Endothelial cell of umbilical vein (primary cell): ENCODE measurements around the gene RBMS3. TPM values are rescaled to one million over a fixed set of nuclear protein-coding genes. Genes with fewer than 3 reads are reported as not detected.

Source experiments
- BruUV-seq: library from RNA; stranded (reverse); fragments of 400-500 nt; replicated peaks from 2 replicates; lab custom pipeline; 2021; lab: Mats Ljungman, UMichigan
- CTCF ChIA-PET: fragments of 300-600, 350-600 bp; sonication (Branson Sonifier 250); formaldehyde crosslinking; loops from one replicate; lab custom pipeline; 2021; ENCODE audit warnings: antibody characterized with exemption, inconsistent platforms; lab: Charles Lee
- POLR2A ChIA-PET: fragments of 300-600, 350-600 bp; sonication (Branson Sonifier 250); formaldehyde crosslinking; loops from one replicate; lab custom pipeline; 2021; ENCODE audit warnings: antibody characterized with exemption, inconsistent platforms; lab: Charles Lee
- DNase-seq: peaks from one replicate; pipeline ENCODE4 v3.0.0-alpha.2; 2011; ENCODE audit warnings: low read depth, low spot score
- FAIRE-seq: peaks from 2 replicates; lab custom pipeline; 2011; peaks lifted over from hg19 to GRCh38; lab: Jason Lieb, UNC
- H2AFZ ChIP-seq: 2 replicates; pipeline ENCODE4 v1.6.0; 2012; ENCODE audit warnings: low read depth, low read length, control low read depth, inconsistent platforms
- H3K27ac ChIP-seq: 2 replicates; pipeline ENCODE4 v1.5.1; 2011; ENCODE audit warnings: low read depth, mild to moderate bottlenecking, control low read depth, low read length, moderate library complexity; ENCODE audit not compliant: insufficient read depth
- H3K27me3 ChIP-seq, 2 experiments: 2 replicates each; pipeline versions ENCODE4 v1.6.0 to v1.6.1; 2011; ENCODE audit warnings: low read length in 2 of 2, mixed read lengths in 1 of 2; ENCODE audit not compliant: control insufficient read depth in 2 of 2, insufficient read depth in 2 of 2
- H3K36me3 ChIP-seq, 2 experiments: 2 replicates in 1 of 2; 3 replicates in 1 of 2; pipeline ENCODE4 v1.5.1; 2011; ENCODE audit warnings: low read length in 2 of 2, mild to moderate bottlenecking in 1 of 2, moderate library complexity in 1 of 2; ENCODE audit not compliant: control insufficient read depth in 2 of 2, insufficient read depth in 2 of 2; ENCODE audit errors: extremely low read depth in 1 of 2
- H3K4me1 ChIP-seq: 3 replicates; pipeline ENCODE4 v1.5.1; 2011; ENCODE audit warnings: mild to moderate bottlenecking, low read length; ENCODE audit not compliant: control insufficient read depth, insufficient read depth; ENCODE audit errors: extremely low read depth
- H3K4me2 ChIP-seq: 2 replicates; pipeline ENCODE4 v1.6.1; 2011; ENCODE audit warnings: low read length, control low read depth, mixed read lengths; ENCODE audit not compliant: insufficient read depth
- H3K4me3 ChIP-seq, 3 experiments: fragments of 200-600 bp in 1 of 3; sonication (generic), shearing (Covaris generic) in 1 of 3; replicated peaks in 1 of 3; 2 replicates each; pipeline ENCODE4 v1.5.1; 2011 to 2016; ENCODE audit warnings: control low read depth in 3 of 3, low read length in 3 of 3, mild to moderate bottlenecking in 2 of 3, inconsistent platforms in 1 of 3, low read depth in 1 of 3, moderate library complexity in 1 of 3; ENCODE audit not compliant: insufficient read depth in 1 of 3
- H3K79me2 ChIP-seq: 2 replicates; pipeline ENCODE4 v1.6.0; 2012; ENCODE audit warnings: low read length, inconsistent platforms; ENCODE audit not compliant: control insufficient read depth, insufficient read depth
- H3K9ac ChIP-seq: replicated peaks from 2 replicates; pipeline ENCODE3; 2011; ENCODE audit warnings: low read length, control low read depth; ENCODE audit not compliant: insufficient read depth; ENCODE audit errors: extremely low read depth
- H3K9me1 ChIP-seq: replicated peaks from 3 replicates; pipeline ENCODE4 v1.6.0; 2011; ENCODE audit warnings: mild to moderate bottlenecking, low read length; ENCODE audit not compliant: control insufficient read depth, insufficient read depth; ENCODE audit errors: extremely low read depth
- H3K9me3 ChIP-seq: replicated peaks from 2 replicates; pipeline ENCODE4 v1.5.1; 2012; ENCODE audit warnings: low read length, inconsistent platforms; ENCODE audit not compliant: control insufficient read depth, insufficient read depth
- H4K20me1 ChIP-seq: replicated peaks from 2 replicates; pipeline ENCODE3; 2011; ENCODE audit warnings: mild to moderate bottlenecking, low read length; ENCODE audit not compliant: control insufficient read depth, insufficient read depth; ENCODE audit errors: extremely low read depth
- CTCF ChIP-seq, 2 donors: IDR thresholded peaks; 1 replicate in 1 of 2; 2 replicates in 1 of 2; pipeline ENCODE4 v1.5.1; 2011; ENCODE audit warnings: low read length in 2 of 2, mild to moderate bottlenecking in 2 of 2, moderate library complexity in 2 of 2, control low read depth in 1 of 2, inconsistent platforms in 1 of 2, low read depth in 1 of 2; ENCODE audit not compliant: insufficient read depth in 1 of 2; ENCODE audit errors: extremely low read depth in 1 of 2
- EZH2 ChIP-seq: IDR thresholded peaks from 2 replicates; pipeline ENCODE4 v1.6.1; 2012; ENCODE audit warnings: borderline replicate concordance, low read depth, mild to moderate bottlenecking, moderate library complexity, low read length, inconsistent platforms; ENCODE audit not compliant: severe bottlenecking
- FOS ChIP-seq: IDR thresholded peaks from 2 replicates; pipeline ENCODE4 v1.6.1; 2011; ENCODE audit warnings: mild to moderate bottlenecking, low read length, moderate library complexity, borderline replicate concordance; ENCODE audit not compliant: insufficient read depth
- GATA2 ChIP-seq: IDR thresholded peaks from 2 replicates; pipeline ENCODE4 v1.7.0; 2011; ENCODE audit warnings: low read depth, mild to moderate bottlenecking, moderate library complexity, mixed read lengths, low read length; ENCODE audit not compliant: insufficient read length, insufficient read depth
- JUN ChIP-seq: IDR thresholded peaks from 2 replicates; pipeline ENCODE4 v1.6.1; 2011; ENCODE audit warnings: borderline replicate concordance, low read depth; ENCODE audit not compliant: insufficient read length, insufficient read depth
- MYC ChIP-seq: IDR thresholded peaks from one replicate; pipeline ENCODE4 v1.6.1; 2011; ENCODE audit warnings: mild to moderate bottlenecking, low read depth, low read length
- POLR2A ChIP-seq: IDR thresholded peaks from 2 replicates; pipeline ENCODE4 v1.6.1; 2012; ENCODE audit warnings: low read depth, mild to moderate bottlenecking, control low read depth, low read length
- POLR2AphosphoS5 ChIP-seq: IDR thresholded peaks from 2 replicates; pipeline ENCODE4 v1.6.1; 2012; ENCODE audit warnings: low read depth, mild to moderate bottlenecking, control low read depth, low read length, moderate library complexity; ENCODE audit not compliant: insufficient read depth
- dilution Hi-C: fragments of 300-500 bp; cut with MboI; formaldehyde crosslinking; loops from one replicate; pipeline ENCODE4 v1.15.0; 2019; ENCODE audit warnings: low sequenced_read_pairs; ENCODE audit not compliant: extremely low pct_ligation_motif_present
- intact Hi-C: fragments of 100-400 bp; cut with micrococcal nuclease; formaldehyde crosslinking; loops from one replicate; pipeline ENCODE4 v1.10.0; 2022
- polyA plus RNA-seq, 4 experiments: library from polyadenylated mRNA; depleted of rRNA in 3 of 4; stranded (reverse) in 3 of 4; unstranded in 1 of 4; fragments of >200 nt; gene quantifications; 2 replicates each; pipeline versions ENCODE4 v1.2.1 to v1.2.3, GENCODE V29; 2011 to 2012; ENCODE audit warnings: missing spikeins in 1 of 4
- total RNA-seq: library from RNA; stranded (reverse); gene quantifications from 2 replicates; pipeline ENCODE4 v1.2.3, GENCODE V29; 2021
- TF ChIP-seq, protein P1 (sequence below): IDR thresholded peaks from 2 replicates; pipeline ENCODE4 v1.6.1; 2011; ENCODE audit not compliant: insufficient read depth, insufficient read length

RBMS3 gene
- total and polyA plus RNA-seq, 2 donors (not counting 3 experiments of a cell fraction or from before 2014, with no cell fraction given) = 13.6 to 42.3 TPM

DNA sequence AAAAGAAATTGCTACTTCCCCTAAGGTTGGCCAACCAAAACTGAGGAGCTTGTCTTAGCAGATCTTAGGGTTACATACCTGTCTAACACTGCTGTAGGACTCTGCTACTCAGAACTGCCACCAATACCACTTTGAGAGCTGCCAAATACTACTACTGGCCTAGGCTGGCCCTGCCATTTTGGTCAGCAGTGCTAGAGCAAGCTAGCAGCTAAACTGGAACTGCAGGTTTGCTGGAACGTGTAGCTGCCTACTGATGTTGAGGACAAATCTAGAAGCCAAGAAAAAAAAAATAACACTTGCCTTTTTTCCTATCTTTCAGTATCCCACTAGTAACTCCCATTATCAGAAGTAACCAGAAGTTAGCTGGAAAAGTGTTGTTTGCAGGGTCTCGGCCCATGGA is 387.4 kb downstream of the RBMS3 start:
- DNase-seq = no peak
- intact Hi-C loops = no loop called here

More for the DNA sequence above, 387.4 kb downstream of the RBMS3 start:
- Histone ChIP-seq H3K4me1 (no peaks in the 10 kb centered on the region), H4K20me1 (no peaks in the 10 kb centered on the region), H3K9me1 (no peaks in the 10 kb centered on the region), H3K36me3 (no peaks in the 10 kb centered on the region), H3K27me3 (no peaks in the 10 kb centered on the region), H3K27ac (no peak overlapping the region), H2AFZ (no peak overlapping the region), H3K9ac (no peak overlapping the region), H3K79me2 (no peaks in the 10 kb centered on the region), H3K9me3 (no peaks in the 10 kb centered on the region), H3K4me3 (no peak overlapping the region), H3K4me2 (no peak overlapping the region)
- BruUV-seq = no TSS peak
- ChIA-PET CTCF (interaction anchor here (0.8 to 1.5 kb wide), 2 partner anchors 12 to 752 kb away, joined by 4 to 6 read pairs; no protein-coding TSS in a partner anchor), POLR2A (no interaction called here)
- no peak for FAIRE-seq
- dilution Hi-C loops = no loop called here
- TF ChIP-seq POLR2A = no peak
- TF ChIP-seq MYC = no peak
- no peak for TF ChIP-seq EZH2
- no peak for TF ChIP-seq FOS
- no peak for TF ChIP-seq JUN
- no peak for TF ChIP-seq GATA2
- TF ChIP-seq, protein P1, sequence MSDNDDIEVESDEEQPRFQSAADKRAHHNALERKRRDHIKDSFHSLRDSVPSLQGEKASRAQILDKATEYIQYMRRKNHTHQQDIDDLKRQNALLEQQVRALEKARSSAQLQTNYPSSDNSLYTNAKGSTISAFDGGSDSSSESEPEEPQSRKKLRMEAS = no peak
- no peak for TF ChIP-seq POLR2AphosphoS5
- no peak for TF ChIP-seq CTCF (IDR thresholded peaks at IDR 0.05; ENCODE audit: extremely low read depth in 1 of 2, insufficient read depth in 1 of 2, low read depth in 1 of 2, low read length in 2 of 2)
